T-helper 17 cell (primary cell): ENCODE results near the gene KMT2C. TPM values are rescaled to one million over a fixed set of nuclear protein-coding genes. Genes with fewer than 3 reads are reported as not detected.
"Not testable (repeated sequence)": the region's sequence is repeated elsewhere in the genome, so short reads cannot be mapped to it uniquely, and the experiment has no call there.

Experiments used
- ATAC-seq: fragments of 150-1000 bp; cut with Tn5 transposase; 2 replicates; pipeline ENCODE4 v1.10.0; 2021; ENCODE audit warnings: mild to moderate bottlenecking, moderate library complexity
- DNase-seq, 3 donors: peaks; one replicate each; pipeline versions ENCODE4 v3.0.0 to v3.0.0-alpha.2; 2020 to 2021
- H3K9me3 ChIP-seq: one replicate; pipeline ENCODE4 v1.7.0; 2013; ENCODE audit warnings: low read length, mild to moderate bottlenecking; ENCODE audit not compliant: control insufficient read depth, poor library complexity, severe bottlenecking
- H3K27ac Mint-ChIP-seq: one replicate; pipeline ENCODE4 v1.8.0; 2022; ENCODE audit warnings: mild to moderate bottlenecking, moderate library complexity, mixed read lengths
- H3K27me3 Mint-ChIP-seq: one replicate; pipeline ENCODE4 v1.8.0; 2022; ENCODE audit warnings: mixed read lengths
- H3K36me3 Mint-ChIP-seq: one replicate; pipeline ENCODE4 v1.8.0; 2022; ENCODE audit warnings: low read depth, mixed read lengths
- H3K4me1 Mint-ChIP-seq: one replicate; pipeline ENCODE4 v1.8.0; 2022; ENCODE audit warnings: mild to moderate bottlenecking, mixed read lengths
- H3K4me3 Mint-ChIP-seq: one replicate; pipeline ENCODE4 v1.8.0; 2022; ENCODE audit warnings: mild to moderate bottlenecking, moderate library complexity, mixed read lengths
- total RNA-seq, 4 donors: library from RNA in 2 of 4; stranded (reverse) in 2 of 4; gene quantifications; one replicate each; pipeline ENCODE4 v1.2.3 and lab custom pipeline; 2022 to 2026

KMT2C gene
- total RNA-seq, 2 donors from 2014 or later = 151 to 154 TPM

DNA sequence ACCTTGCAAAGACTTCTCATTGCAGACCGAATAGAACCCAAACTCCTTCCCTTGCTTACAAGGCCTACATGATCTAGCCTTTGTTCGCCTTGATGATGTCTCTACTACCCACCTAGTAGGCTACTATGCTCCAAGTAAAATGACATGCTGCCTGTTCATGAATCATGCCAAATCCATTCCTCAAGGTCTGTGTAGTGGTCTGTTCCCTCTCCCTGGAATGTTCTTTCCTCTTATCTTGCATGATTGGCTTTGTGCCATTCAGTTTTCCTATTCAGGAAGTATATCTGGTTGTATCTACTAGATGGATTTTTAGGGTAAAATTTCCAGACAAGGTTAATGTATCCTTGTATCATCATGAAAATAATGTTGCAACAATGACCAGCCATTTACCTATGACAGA lies 165.4 kb downstream of the KMT2C start:
- not testable (repeated sequence) for H3K9me3 ChIP-seq, H3K4me3 Mint-ChIP-seq, DNase-seq, H3K36me3 Mint-ChIP-seq, H3K27me3 Mint-ChIP-seq, ATAC-seq
- H3K27ac Mint-ChIP-seq = peak overlapping the region; percentile 63
- H3K4me1 Mint-ChIP-seq = peaks cover 18% of the 10 kb centered on the region

GRCh38 chr7:152266859-152267258 lies 168.9 kb downstream of the KMT2C start:
- ATAC-seq, H3K9me3 ChIP-seq, DNase-seq, H3K27ac Mint-ChIP-seq, H3K4me3 Mint-ChIP-seq, H3K27me3 Mint-ChIP-seq, H3K36me3 Mint-ChIP-seq: not testable (repeated sequence)
- H3K4me1 Mint-ChIP-seq = peaks cover 20% of the 10 kb centered on the region

GRCh38 chr7:152264915-152265314 lies 170.9 kb downstream of the KMT2C start:
- not testable (repeated sequence) for H3K4me3 Mint-ChIP-seq, DNase-seq, H3K27ac Mint-ChIP-seq, H3K9me3 ChIP-seq, H3K27me3 Mint-ChIP-seq, H3K36me3 Mint-ChIP-seq, ATAC-seq
- H3K4me1 Mint-ChIP-seq = peaks cover 18% of the 10 kb centered on the region

- not testable (repeated sequence) for H3K27me3 Mint-ChIP-seq, H3K36me3 Mint-ChIP-seq, DNase-seq, H3K27ac Mint-ChIP-seq, H3K4me3 Mint-ChIP-seq, ATAC-seq, H3K9me3 ChIP-seq
- H3K4me1 Mint-ChIP-seq = peaks cover 21% of the 10 kb centered on the region
Observed at GRCh38 chr7:152262146-152262545, 173.7 kb downstream of the KMT2C start.

DNA sequence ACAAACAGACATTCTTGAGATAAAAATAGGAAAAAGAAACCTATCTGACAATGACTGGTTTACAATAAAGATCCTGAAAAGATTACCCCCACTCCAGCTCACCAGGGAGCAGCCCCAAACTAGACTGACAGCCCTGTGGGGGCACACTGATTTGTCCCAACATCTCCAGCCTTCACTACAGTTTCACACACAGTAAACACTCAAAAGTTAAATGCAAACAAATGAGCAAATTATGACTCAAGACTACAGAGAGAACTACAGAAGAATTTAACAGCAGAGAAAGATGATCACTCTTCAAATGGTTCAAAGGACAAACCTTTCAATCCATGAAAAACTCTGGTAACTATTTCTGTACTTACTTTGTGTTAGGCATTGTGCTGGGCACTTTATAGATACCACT lies 176.2 kb downstream of the KMT2C start:
- not testable (repeated sequence) for H3K27me3 Mint-ChIP-seq, ATAC-seq, H3K36me3 Mint-ChIP-seq, H3K9me3 ChIP-seq, DNase-seq, H3K4me3 Mint-ChIP-seq
- H3K27ac Mint-ChIP-seq = peak overlapping the region; percentile 72
- peaks cover 26% of the 10 kb centered on the region for H3K4me1 Mint-ChIP-seq

GRCh38 chr7:152247851-152248250 lies 188.0 kb downstream of the KMT2C start:
- H3K27me3 Mint-ChIP-seq, H3K9me3 ChIP-seq, H3K27ac Mint-ChIP-seq, DNase-seq, H3K4me1 Mint-ChIP-seq, ATAC-seq, H3K4me3 Mint-ChIP-seq, H3K36me3 Mint-ChIP-seq: not testable (repeated sequence)

DNA sequence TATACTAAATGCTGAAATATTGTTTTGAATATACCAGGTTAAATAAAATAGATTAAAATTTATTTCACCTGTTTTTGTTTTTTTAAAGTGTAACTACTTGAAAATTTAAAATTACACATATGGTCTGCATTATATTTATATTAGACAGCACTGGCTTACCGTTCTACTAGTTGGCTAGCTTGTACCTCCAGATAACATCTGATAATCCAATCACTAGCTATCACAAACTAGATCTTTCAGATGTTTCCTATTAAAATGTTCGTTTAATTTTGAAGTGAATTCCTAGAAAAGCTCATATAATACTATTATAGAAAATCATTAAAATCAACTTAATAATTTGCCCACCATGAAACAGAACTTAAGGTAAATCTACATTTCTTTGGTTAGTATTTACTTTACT lies 190.4 kb downstream of the KMT2C start:
- H3K9me3 ChIP-seq, H3K36me3 Mint-ChIP-seq, H3K27ac Mint-ChIP-seq, H3K4me3 Mint-ChIP-seq, ATAC-seq, H3K27me3 Mint-ChIP-seq, DNase-seq: not testable (repeated sequence)
- H3K4me1 Mint-ChIP-seq = peaks cover 18% of the 10 kb centered on the region

- not testable (repeated sequence) for H3K9me3 ChIP-seq, DNase-seq, H3K4me3 Mint-ChIP-seq, ATAC-seq, H3K27me3 Mint-ChIP-seq, H3K27ac Mint-ChIP-seq, H3K36me3 Mint-ChIP-seq
- H3K4me1 Mint-ChIP-seq = peaks cover 22% of the 10 kb centered on the region
Observed at GRCh38 chr7:152243464-152243863, 192.3 kb downstream of the KMT2C start.

GRCh38 chr7:152241301-152241700 lies 194.5 kb downstream of the KMT2C start:
- not testable (repeated sequence) for H3K9me3 ChIP-seq, H3K4me3 Mint-ChIP-seq, ATAC-seq, H3K27me3 Mint-ChIP-seq, H3K27ac Mint-ChIP-seq, DNase-seq, H3K36me3 Mint-ChIP-seq
- peaks cover 20% of the 10 kb centered on the region for H3K4me1 Mint-ChIP-seq

GRCh38 chr7:152236306-152236705 lies 199.5 kb downstream of the KMT2C start:
- not testable (repeated sequence) for H3K4me3 Mint-ChIP-seq, H3K9me3 ChIP-seq, DNase-seq, H3K36me3 Mint-ChIP-seq, H3K27ac Mint-ChIP-seq, H3K27me3 Mint-ChIP-seq, ATAC-seq
- H3K4me1 Mint-ChIP-seq = peaks cover 12% of the 10 kb centered on the region

GRCh38 chr7:152234421-152234820 lies 201.4 kb downstream of the KMT2C start:
- peak overlapping the region; percentile 51 for H3K27ac Mint-ChIP-seq
- not testable (repeated sequence) for DNase-seq, H3K36me3 Mint-ChIP-seq, ATAC-seq, H3K4me1 Mint-ChIP-seq, H3K9me3 ChIP-seq, H3K27me3 Mint-ChIP-seq, H3K4me3 Mint-ChIP-seq

- ATAC-seq (no peak), DNase-seq (no peak)
- peaks cover 3% of the 10 kb centered on the region for H3K36me3 Mint-ChIP-seq
- H3K27me3 Mint-ChIP-seq = no peaks in the 10 kb centered on the region
- H3K9me3 ChIP-seq = no peaks in the 10 kb centered on the region
- H3K4me1 Mint-ChIP-seq = no peaks in the 10 kb centered on the region
- no peak overlapping the region for H3K4me3 Mint-ChIP-seq
- H3K27ac Mint-ChIP-seq = no peak overlapping the region
Observed at GRCh38 chr7:152231089-152231488, 204.7 kb downstream of the KMT2C start.

- H3K36me3 Mint-ChIP-seq, ATAC-seq: not testable (repeated sequence)
Observed at GRCh38 chr7:152219556-152219955, 216.2 kb downstream of the KMT2C start.

GRCh38 chr7:152208766-152209165 lies 227.0 kb downstream of the KMT2C start:
- not testable (repeated sequence) for H3K9me3 ChIP-seq, ATAC-seq, H3K27me3 Mint-ChIP-seq, H3K4me3 Mint-ChIP-seq, DNase-seq, H3K27ac Mint-ChIP-seq
- peaks cover 10% of the 10 kb centered on the region for H3K4me1 Mint-ChIP-seq
- H3K36me3 Mint-ChIP-seq = peaks cover 16% of the 10 kb centered on the region

More at GRCh38 chr7:152219556-152219955, 216.2 kb downstream of the KMT2C start:
- H3K9me3 ChIP-seq, H3K4me3 Mint-ChIP-seq, DNase-seq, H3K27me3 Mint-ChIP-seq, H3K27ac Mint-ChIP-seq, H3K4me1 Mint-ChIP-seq: not testable (repeated sequence)
